GM12878 (cell line): ENCODE results near the gene PPP1R12B.

Source experiments
- EP300 ChIP-seq, 2 experiments: fragments of 150-350 bp in 1 of 2; IDR thresholded peaks; 2 replicates each; pipeline ENCODE4 v1.6.1; 2011 to 2012; ENCODE audit warnings: low read depth in 2 of 2, low read length in 2 of 2, borderline replicate concordance in 1 of 2, improper control_type of control experiment in 1 of 2, inconsistent platforms in 1 of 2; ENCODE audit not compliant: control insufficient read depth in 1 of 2
- EZH2 ChIP-seq: IDR thresholded peaks from 2 replicates; pipeline ENCODE4 v1.6.1; 2012; ENCODE audit warnings: low read depth, mild to moderate bottlenecking, control low read depth, inconsistent platforms, low read length, borderline replicate concordance; ENCODE audit not compliant: control insufficient read depth
- HDAC2 ChIP-seq: fragments of 200-600 bp; sonication (generic); IDR thresholded peaks from 2 replicates; pipeline ENCODE4 v1.6.1; 2017
- SMC3 ChIP-seq: IDR thresholded peaks from 2 replicates; pipeline ENCODE4 v1.6.1; 2011; ENCODE audit warnings: low read length, improper control_type of control experiment, borderline replicate concordance
- TF ChIP-seq, protein P1 (sequence below), 3 experiments: IDR thresholded peaks in 2 of 3; conservative IDR thresholded peaks in 1 of 3; 2 replicates each; pipeline ENCODE4 v1.5.1; 2011; ENCODE audit warnings: low read depth in 3 of 3, low read length in 3 of 3, mild to moderate bottlenecking in 3 of 3, control low read depth in 2 of 3, moderate library complexity in 2 of 3, inconsistent platforms in 1 of 3, mixed read lengths in 1 of 3; ENCODE audit not compliant: control insufficient read depth in 2 of 3, insufficient read depth in 1 of 3; ENCODE audit errors: extremely low read depth in 1 of 3
- TF ChIP-seq, protein P2 (sequence below): IDR thresholded peaks from 2 replicates; pipeline ENCODE4 v1.6.1; 2011; ENCODE audit warnings: low read depth, low read length, improper control_type of control experiment, borderline replicate concordance
- TF ChIP-seq, protein P3 (sequence below): IDR thresholded peaks from 2 replicates; pipeline ENCODE4 v1.6.1; 2012; ENCODE audit warnings: low read depth, low read length, improper control_type of control experiment
- TF ChIP-seq, protein P4 (sequence below): fragments of 450-650 bp; IDR thresholded peaks from 2 replicates; pipeline ENCODE4 v1.6.1; 2018; ENCODE audit warnings: borderline replicate concordance, mild to moderate bottlenecking; ENCODE audit not compliant: partially characterized antibody

DNA sequence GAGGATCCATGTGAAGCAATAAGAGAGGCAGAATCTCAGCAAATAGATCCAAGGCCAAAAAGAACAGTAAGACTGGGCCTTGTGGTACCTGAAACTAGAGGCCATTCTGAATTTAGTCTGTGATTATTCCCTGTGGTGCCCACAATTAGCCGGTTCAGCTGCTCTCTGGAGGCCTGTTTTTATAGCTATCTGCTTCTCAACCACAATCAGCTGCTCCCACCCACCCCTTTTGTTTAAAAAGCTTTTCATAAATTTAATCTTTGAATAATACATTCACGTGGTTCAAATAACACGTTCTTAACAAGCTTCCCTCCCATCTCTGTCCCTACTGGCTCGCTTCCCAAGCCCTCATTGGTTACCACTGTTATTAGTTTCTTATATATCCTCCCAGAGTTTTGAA is 24.8 kb upstream of the PPP1R12B start:
- no peak for TF ChIP-seq EP300 (IDR thresholded peaks at IDR 0.05; ENCODE audit: borderline replicate concordance in 1 of 2, control insufficient read depth in 1 of 2, low read depth in 2 of 2, low read length in 2 of 2)
- TF ChIP-seq SMC3, result no peak
- TF ChIP-seq HDAC2, result no peak
- no peak for TF ChIP-seq EZH2
- TF ChIP-seq, protein P1, sequence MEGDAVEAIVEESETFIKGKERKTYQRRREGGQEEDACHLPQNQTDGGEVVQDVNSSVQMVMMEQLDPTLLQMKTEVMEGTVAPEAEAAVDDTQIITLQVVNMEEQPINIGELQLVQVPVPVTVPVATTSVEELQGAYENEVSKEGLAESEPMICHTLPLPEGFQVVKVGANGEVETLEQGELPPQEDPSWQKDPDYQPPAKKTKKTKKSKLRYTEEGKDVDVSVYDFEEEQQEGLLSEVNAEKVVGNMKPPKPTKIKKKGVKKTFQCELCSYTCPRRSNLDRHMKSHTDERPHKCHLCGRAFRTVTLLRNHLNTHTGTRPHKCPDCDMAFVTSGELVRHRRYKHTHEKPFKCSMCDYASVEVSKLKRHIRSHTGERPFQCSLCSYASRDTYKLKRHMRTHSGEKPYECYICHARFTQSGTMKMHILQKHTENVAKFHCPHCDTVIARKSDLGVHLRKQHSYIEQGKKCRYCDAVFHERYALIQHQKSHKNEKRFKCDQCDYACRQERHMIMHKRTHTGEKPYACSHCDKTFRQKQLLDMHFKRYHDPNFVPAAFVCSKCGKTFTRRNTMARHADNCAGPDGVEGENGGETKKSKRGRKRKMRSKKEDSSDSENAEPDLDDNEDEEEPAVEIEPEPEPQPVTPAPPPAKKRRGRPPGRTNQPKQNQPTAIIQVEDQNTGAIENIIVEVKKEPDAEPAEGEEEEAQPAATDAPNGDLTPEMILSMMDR (IDR thresholded peaks at IDR 0.05 in 2 of 3, conservative IDR thresholded peaks at IDR 0.05 in 1 of 3; ENCODE audit: control insufficient read depth in 2 of 3, extremely low read depth in 1 of 3, insufficient read depth in 1 of 3, low read depth in 3 of 3, low read length in 3 of 3), result no peak
- TF ChIP-seq, protein P2, sequence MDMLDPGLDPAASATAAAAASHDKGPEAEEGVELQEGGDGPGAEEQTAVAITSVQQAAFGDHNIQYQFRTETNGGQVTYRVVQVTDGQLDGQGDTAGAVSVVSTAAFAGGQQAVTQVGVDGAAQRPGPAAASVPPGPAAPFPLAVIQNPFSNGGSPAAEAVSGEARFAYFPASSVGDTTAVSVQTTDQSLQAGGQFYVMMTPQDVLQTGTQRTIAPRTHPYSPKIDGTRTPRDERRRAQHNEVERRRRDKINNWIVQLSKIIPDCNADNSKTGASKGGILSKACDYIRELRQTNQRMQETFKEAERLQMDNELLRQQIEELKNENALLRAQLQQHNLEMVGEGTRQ, result no peak
- TF ChIP-seq, protein P3, sequence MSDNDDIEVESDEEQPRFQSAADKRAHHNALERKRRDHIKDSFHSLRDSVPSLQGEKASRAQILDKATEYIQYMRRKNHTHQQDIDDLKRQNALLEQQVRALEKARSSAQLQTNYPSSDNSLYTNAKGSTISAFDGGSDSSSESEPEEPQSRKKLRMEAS, result no peak
- TF ChIP-seq, protein P4, sequence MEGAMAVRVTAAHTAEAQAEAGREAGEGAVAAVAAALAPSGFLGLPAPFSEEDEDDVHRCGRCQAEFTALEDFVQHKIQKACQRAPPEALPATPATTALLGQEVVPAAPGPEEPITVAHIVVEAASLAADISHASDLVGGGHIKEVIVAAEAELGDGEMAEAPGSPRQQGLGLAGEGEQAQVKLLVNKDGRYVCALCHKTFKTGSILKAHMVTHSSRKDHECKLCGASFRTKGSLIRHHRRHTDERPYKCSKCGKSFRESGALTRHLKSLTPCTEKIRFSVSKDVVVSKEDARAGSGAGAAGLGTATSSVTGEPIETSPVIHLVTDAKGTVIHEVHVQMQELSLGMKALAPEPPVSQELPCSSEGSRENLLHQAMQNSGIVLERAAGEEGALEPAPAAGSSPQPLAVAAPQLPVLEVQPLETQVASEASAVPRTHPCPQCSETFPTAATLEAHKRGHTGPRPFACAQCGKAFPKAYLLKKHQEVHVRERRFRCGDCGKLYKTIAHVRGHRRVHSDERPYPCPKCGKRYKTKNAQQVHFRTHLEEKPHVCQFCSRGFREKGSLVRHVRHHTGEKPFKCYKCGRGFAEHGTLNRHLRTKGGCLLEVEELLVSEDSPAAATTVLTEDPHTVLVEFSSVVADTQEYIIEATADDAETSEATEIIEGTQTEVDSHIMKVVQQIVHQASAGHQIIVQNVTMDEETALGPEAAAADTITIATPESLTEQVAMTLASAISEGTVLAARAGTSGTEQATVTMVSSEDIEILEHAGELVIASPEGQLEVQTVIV, result no peak
